DND-41 (cell line): ENCODE measurements around the gene NAXD.

Source experiments
- ATAC-seq: fragments of 200-7000 bp; cut with Tn5 transposase; 3 replicates; pipeline ENCODE4 v1.9.1; 2021; ENCODE audit warnings: low read depth; ENCODE audit not compliant: insufficient read depth
- DNase-seq: peaks from one replicate; pipeline ENCODE4 v3.0.0-alpha.2; 2020
- H2AFZ ChIP-seq: 2 replicates; pipeline ENCODE4 v1.6.0; 2012; ENCODE audit warnings: low read depth, low read length
- H3K27ac ChIP-seq: 2 replicates; pipeline ENCODE4 v1.5.1; 2012; ENCODE audit warnings: low read length, inconsistent platforms
- H3K27me3 ChIP-seq: fragments of 200-600 bp; sonication (generic); 2 replicates; pipeline ENCODE4 v1.6.0; 2012; ENCODE audit warnings: low read length, mild to moderate bottlenecking, inconsistent platforms; ENCODE audit not compliant: insufficient read depth, poor library complexity
- H3K36me3 ChIP-seq: 2 replicates; pipeline ENCODE4 v1.5.1; 2012; ENCODE audit warnings: low read length, inconsistent platforms; ENCODE audit not compliant: insufficient read depth
- H3K4me1 ChIP-seq: 2 replicates; pipeline ENCODE4 v1.5.1; 2012; ENCODE audit warnings: mild to moderate bottlenecking, low read length; ENCODE audit not compliant: insufficient read depth
- H3K4me2 ChIP-seq: 2 replicates; pipeline ENCODE4 v1.6.0; 2012; ENCODE audit warnings: mild to moderate bottlenecking, moderate library complexity, low read length, inconsistent platforms; ENCODE audit not compliant: insufficient read depth
- H3K4me3 ChIP-seq, 2 experiments: fragments of 200-600 bp in 1 of 2; shearing (Covaris generic) in 1 of 2; 2 replicates each; pipeline ENCODE4 v1.5.1; 2012 to 2016; ENCODE audit warnings: inconsistent platforms in 2 of 2, low read length in 2 of 2, mild to moderate bottlenecking in 2 of 2, low read depth in 1 of 2, moderate library complexity in 1 of 2
- H3K79me2 ChIP-seq: 2 replicates; pipeline ENCODE4 v1.6.0; 2012; ENCODE audit warnings: low read length, inconsistent platforms; ENCODE audit not compliant: insufficient read depth
- H3K9ac ChIP-seq: 2 replicates; pipeline ENCODE4 v1.6.0; 2012; ENCODE audit warnings: low read depth, mild to moderate bottlenecking, inconsistent platforms, low read length, moderate library complexity
- H3K9me3 ChIP-seq: 2 replicates; pipeline ENCODE4 v1.5.1; 2012; ENCODE audit warnings: low read length, moderate library complexity, mild to moderate bottlenecking, inconsistent platforms; ENCODE audit not compliant: insufficient read depth, severe bottlenecking
- H4K20me1 ChIP-seq: 2 replicates; pipeline ENCODE4 v1.6.0; 2012; ENCODE audit warnings: low read length; ENCODE audit not compliant: insufficient read depth
- EZH2 ChIP-seq: IDR thresholded peaks from 3 replicates; pipeline ENCODE4 v1.6.1; 2012; ENCODE audit warnings: borderline replicate concordance, low read depth, mild to moderate bottlenecking, moderate library complexity, low read length, inconsistent platforms; ENCODE audit not compliant: severe bottlenecking
- TF ChIP-seq, protein P1 (sequence below): IDR thresholded peaks from 2 replicates; pipeline ENCODE4 v1.5.1; 2012; ENCODE audit warnings: borderline replicate concordance, low read length, moderate library complexity, mild to moderate bottlenecking; ENCODE audit not compliant: poor library complexity, severe bottlenecking; ENCODE audit errors: extremely low read depth

Gene NAXD

DNA sequence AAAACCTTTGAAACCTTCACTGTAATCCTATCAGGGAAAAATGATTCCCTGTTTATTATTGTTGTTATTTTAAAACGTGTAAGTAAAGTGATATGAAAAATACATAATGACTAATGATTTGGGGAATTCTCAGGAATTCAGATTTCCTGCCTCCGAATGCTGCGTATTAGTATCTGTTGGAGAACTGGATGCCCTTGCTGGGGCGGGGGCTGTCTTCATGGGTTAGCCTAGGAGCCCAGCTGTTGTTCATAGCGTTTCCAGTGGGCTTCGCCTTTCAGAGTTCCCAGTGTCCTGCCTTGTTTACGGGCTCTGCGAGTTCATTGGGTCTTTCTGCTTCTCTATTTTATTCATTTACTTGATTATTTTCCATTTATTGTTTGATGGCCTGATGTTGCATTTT is 18.4 kb downstream of the NAXD start:
- H3K27me3 ChIP-seq = no peaks in the 10 kb centered on the region
- no peak for DNase-seq
- H3K4me1 ChIP-seq = no peaks in the 10 kb centered on the region
- no peak overlapping the region for H3K27ac ChIP-seq
- H3K9me3 ChIP-seq = no peaks in the 10 kb centered on the region
- no peak overlapping the region for H3K4me2 ChIP-seq
- H3K4me3 ChIP-seq = no peak overlapping the region
- H3K9ac ChIP-seq = no peak overlapping the region
- peaks cover 68% of the 10 kb centered on the region for H3K36me3 ChIP-seq
- TF ChIP-seq, protein P1, sequence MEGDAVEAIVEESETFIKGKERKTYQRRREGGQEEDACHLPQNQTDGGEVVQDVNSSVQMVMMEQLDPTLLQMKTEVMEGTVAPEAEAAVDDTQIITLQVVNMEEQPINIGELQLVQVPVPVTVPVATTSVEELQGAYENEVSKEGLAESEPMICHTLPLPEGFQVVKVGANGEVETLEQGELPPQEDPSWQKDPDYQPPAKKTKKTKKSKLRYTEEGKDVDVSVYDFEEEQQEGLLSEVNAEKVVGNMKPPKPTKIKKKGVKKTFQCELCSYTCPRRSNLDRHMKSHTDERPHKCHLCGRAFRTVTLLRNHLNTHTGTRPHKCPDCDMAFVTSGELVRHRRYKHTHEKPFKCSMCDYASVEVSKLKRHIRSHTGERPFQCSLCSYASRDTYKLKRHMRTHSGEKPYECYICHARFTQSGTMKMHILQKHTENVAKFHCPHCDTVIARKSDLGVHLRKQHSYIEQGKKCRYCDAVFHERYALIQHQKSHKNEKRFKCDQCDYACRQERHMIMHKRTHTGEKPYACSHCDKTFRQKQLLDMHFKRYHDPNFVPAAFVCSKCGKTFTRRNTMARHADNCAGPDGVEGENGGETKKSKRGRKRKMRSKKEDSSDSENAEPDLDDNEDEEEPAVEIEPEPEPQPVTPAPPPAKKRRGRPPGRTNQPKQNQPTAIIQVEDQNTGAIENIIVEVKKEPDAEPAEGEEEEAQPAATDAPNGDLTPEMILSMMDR = no peak
- no peak for TF ChIP-seq EZH2
- peaks cover 63% of the 10 kb centered on the region for H4K20me1 ChIP-seq
- H3K79me2 ChIP-seq = peaks cover 47% of the 10 kb centered on the region
- no peak overlapping the region for H2AFZ ChIP-seq
- no peak for ATAC-seq

DNA sequence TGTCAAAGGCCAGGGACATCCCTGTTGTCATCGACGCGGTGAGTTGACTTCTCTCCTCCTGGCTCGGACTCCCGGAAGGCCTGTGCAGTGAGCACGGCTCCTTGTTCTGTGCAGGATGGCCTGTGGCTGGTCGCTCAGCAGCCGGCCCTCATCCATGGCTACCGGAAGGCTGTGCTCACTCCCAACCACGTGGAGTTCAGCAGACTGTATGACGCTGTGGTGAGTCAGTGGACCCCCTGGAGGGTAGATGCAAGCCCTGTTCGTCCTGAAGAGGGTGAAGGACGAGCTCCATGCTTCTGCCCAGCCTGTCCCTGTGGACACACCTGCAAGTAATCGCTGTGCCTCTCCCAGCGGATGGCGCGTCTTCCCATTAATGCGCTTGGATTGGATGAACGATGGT is 19.2 kb downstream of the NAXD start:
- Histone ChIP-seq H4K20me1 (peaks cover 65% of the 10 kb centered on the region), H3K36me3 (peaks cover 76% of the 10 kb centered on the region), H3K4me1 (no peaks in the 10 kb centered on the region), H3K9ac (no peak overlapping the region), H3K9me3 (no peaks in the 10 kb centered on the region), H3K27me3 (no peaks in the 10 kb centered on the region), H3K27ac (no peak overlapping the region), H3K4me2 (no peak overlapping the region), H2AFZ (no peak overlapping the region), H3K79me2 (peaks cover 39% of the 10 kb centered on the region), H3K4me3 (no peak overlapping the region)
- DNase-seq = no peak
- ATAC-seq = no peak
- TF ChIP-seq EZH2 = no peak
- TF ChIP-seq, protein P1 = no peak

- Histone ChIP-seq H3K27me3 (no peaks in the 10 kb centered on the region), H3K4me1 (no peaks in the 10 kb centered on the region), H4K20me1 (peaks cover 61% of the 10 kb centered on the region), H3K4me2 (no peak overlapping the region), H2AFZ (no peak overlapping the region), H3K4me3 (no peak overlapping the region), H3K9ac (no peak overlapping the region), H3K27ac (no peak overlapping the region), H3K79me2 (peaks cover 30% of the 10 kb centered on the region), H3K36me3 (peaks cover 80% of the 10 kb centered on the region), H3K9me3 (no peaks in the 10 kb centered on the region)
- DNase-seq = no peak
- ATAC-seq = no peak
- TF ChIP-seq, protein P1 = no peak
- no peak for TF ChIP-seq EZH2
Measured at GRCh38 chr13:110635405-110636002, 20.2 kb downstream of the NAXD start.
